Activated T-helper 1 cell treated with anti-CD3 and anti-CD28 coated beads, Interleukin-12 subunit alpha, Interleukin-12 subunit beta, Interleukin-2, Interleukin-4 antibody, amounts not matched to agents 30 ng/mL and 10 ng/mL and 1 ng/mL, durations not matched to agents 14 hours and 24 hours and 36 hours (primary cell): ENCODE measurements around the gene MYT1. TPM values are rescaled to one million over a fixed set of nuclear protein-coding genes. Genes with fewer than 3 reads are reported as not detected.
"Not testable (repeated sequence)": the region's sequence is repeated elsewhere in the genome, so short reads cannot be mapped to it uniquely, and the experiment has no call there.

Experiments
- DNase-seq: peaks from one replicate; pipeline ENCODE4 v3.0.0; 2021; ENCODE audit warnings: low spot score
- H3K27ac Mint-ChIP-seq: one replicate; pipeline ENCODE4 v1.8.0; 2021; ENCODE audit warnings: mild to moderate bottlenecking, mixed read lengths
- H3K27me3 Mint-ChIP-seq: one replicate; pipeline ENCODE4 v1.8.0; 2022; ENCODE audit warnings: mild to moderate bottlenecking, moderate library complexity, mixed read lengths; ENCODE audit not compliant: insufficient read depth
- H3K36me3 Mint-ChIP-seq: one replicate; pipeline ENCODE4 v1.8.0; 2021; ENCODE audit warnings: low read depth, mixed read lengths
- H3K4me1 Mint-ChIP-seq: one replicate; pipeline ENCODE4 v1.8.0; 2021; ENCODE audit warnings: low read depth, mixed read lengths
- H3K4me3 Mint-ChIP-seq: one replicate; pipeline ENCODE4 v1.8.0; 2021; ENCODE audit warnings: mild to moderate bottlenecking, moderate library complexity, mixed read lengths
- H3K9me3 Mint-ChIP-seq: one replicate; pipeline ENCODE4 v1.8.0; 2021; ENCODE audit warnings: mixed read lengths
- intact Hi-C: fragments of 100-400 bp; cut with micrococcal nuclease; formaldehyde crosslinking; loops from one replicate; pipeline ENCODE4 v1.15.1; 2024
- total RNA-seq: library from RNA; stranded (reverse); gene quantifications from 2 replicates; pipeline ENCODE4 v1.2.3, GENCODE V29; 2022

The MYT1 gene
- total RNA-seq, 1 donor from 2014 or later, result not detected

GRCh38 chr20:64130876-64131275 lies 33.4 kb upstream of the MYT1 start:
- H3K4me3 Mint-ChIP-seq, result no peak overlapping the region
- no peaks in the 10 kb centered on the region for H3K36me3 Mint-ChIP-seq
- H3K4me1 Mint-ChIP-seq, result no peaks in the 10 kb centered on the region
- intact Hi-C loops, result no loop called here
- H3K9me3 Mint-ChIP-seq, result no peaks in the 10 kb centered on the region
- no peak for DNase-seq
- no peaks in the 10 kb centered on the region for H3K27me3 Mint-ChIP-seq
- no peak overlapping the region for H3K27ac Mint-ChIP-seq

- Mint-ChIP-seq H3K4me3 (no peak overlapping the region), H3K27me3 (no peaks in the 10 kb centered on the region), H3K27ac (no peak overlapping the region), H3K36me3 (no peaks in the 10 kb centered on the region), H3K4me1 (no peaks in the 10 kb centered on the region), H3K9me3 (no peaks in the 10 kb centered on the region)
- intact Hi-C loops, result no loop called here
- no peak for DNase-seq
These were observed 32.8 kb upstream of the MYT1 start for GRCh38 chr20:64131406-64131805.

- H3K4me3 Mint-ChIP-seq, result no peak overlapping the region
These were observed 30.3 kb upstream of the MYT1 start for GRCh38 chr20:64133951-64134407.

GRCh38 chr20:64134744-64135143 lies 29.5 kb upstream of the MYT1 start:
- DNase-seq, H3K27ac Mint-ChIP-seq, H3K9me3 Mint-ChIP-seq, H3K36me3 Mint-ChIP-seq, intact Hi-C loops, H3K4me1 Mint-ChIP-seq, H3K4me3 Mint-ChIP-seq, H3K27me3 Mint-ChIP-seq: not testable (repeated sequence)

More at GRCh38 chr20:64133951-64134407, 30.3 kb upstream of the MYT1 start:
- intact Hi-C loops, result no loop called here
- no peak for DNase-seq
- H3K27me3 Mint-ChIP-seq, result no peaks in the 10 kb centered on the region
- no peaks in the 10 kb centered on the region for H3K9me3 Mint-ChIP-seq
- no peak overlapping the region for H3K27ac Mint-ChIP-seq
- no peaks in the 10 kb centered on the region for H3K4me1 Mint-ChIP-seq
- H3K36me3 Mint-ChIP-seq, result no peaks in the 10 kb centered on the region

GRCh38 chr20:64136004-64136710 lies 28.1 kb upstream of the MYT1 start:
- no peaks in the 10 kb centered on the region for H3K4me1 Mint-ChIP-seq
- H3K27me3 Mint-ChIP-seq, result no peaks in the 10 kb centered on the region
- no peak for DNase-seq
- intact Hi-C loops, result no loop called here
- no peak overlapping the region for H3K4me3 Mint-ChIP-seq
- no peaks in the 10 kb centered on the region for H3K36me3 Mint-ChIP-seq
- H3K9me3 Mint-ChIP-seq, result no peaks in the 10 kb centered on the region
- no peak overlapping the region for H3K27ac Mint-ChIP-seq

- H3K4me3 Mint-ChIP-seq, result no peak overlapping the region
- no peak overlapping the region for H3K27ac Mint-ChIP-seq
- H3K27me3 Mint-ChIP-seq, result no peaks in the 10 kb centered on the region
- no peaks in the 10 kb centered on the region for H3K4me1 Mint-ChIP-seq
- intact Hi-C loops, result no loop called here
- H3K36me3 Mint-ChIP-seq, result no peaks in the 10 kb centered on the region
- H3K9me3 Mint-ChIP-seq, result no peaks in the 10 kb centered on the region
- no peak for DNase-seq
These were observed 26.6 kb upstream of the MYT1 start for GRCh38 chr20:64137598-64138031.

- Mint-ChIP-seq H3K27me3 (no peaks in the 10 kb centered on the region), H3K4me1 (no peaks in the 10 kb centered on the region), H3K4me3 (no peak overlapping the region), H3K36me3 (no peaks in the 10 kb centered on the region), H3K27ac (no peak overlapping the region), H3K9me3 (no peaks in the 10 kb centered on the region)
- intact Hi-C loops, result no loop called here
- no peak for DNase-seq
These were observed 25.9 kb upstream of the MYT1 start for GRCh38 chr20:64138276-64138815.

GRCh38 chr20:64139199-64140060 lies 24.8 kb upstream of the MYT1 start:
- Mint-ChIP-seq H3K9me3 (peaks cover 8% of the 10 kb centered on the region), H3K36me3 (no peaks in the 10 kb centered on the region), H3K4me1 (no peaks in the 10 kb centered on the region), H3K27ac (no peak overlapping the region), H3K27me3 (no peaks in the 10 kb centered on the region), H3K4me3 (no peak overlapping the region)
- intact Hi-C loops, result no loop called here
- DNase-seq, result no peak

- Mint-ChIP-seq H3K9me3 (peaks cover 16% of the 10 kb centered on the region), H3K4me3 (no peak overlapping the region), H3K27ac (no peak overlapping the region), H3K4me1 (no peaks in the 10 kb centered on the region), H3K36me3 (no peaks in the 10 kb centered on the region), H3K27me3 (no peaks in the 10 kb centered on the region)
- intact Hi-C loops, result no loop called here
- DNase-seq, result no peak
These were observed 24.0 kb upstream of the MYT1 start for GRCh38 chr20:64140061-64140931.

- Mint-ChIP-seq H3K27me3 (no peaks in the 10 kb centered on the region), H3K9me3 (peaks cover 17% of the 10 kb centered on the region), H3K4me1 (no peaks in the 10 kb centered on the region), H3K36me3 (no peaks in the 10 kb centered on the region), H3K4me3 (no peak overlapping the region), H3K27ac (no peak overlapping the region)
- intact Hi-C loops, result no loop called here
- DNase-seq, result no peak
These were observed 23.3 kb upstream of the MYT1 start for GRCh38 chr20:64140956-64141355.

GRCh38 chr20:64142590-64142989 lies 21.7 kb upstream of the MYT1 start:
- no peak for DNase-seq
- no peak overlapping the region for H3K4me3 Mint-ChIP-seq
- H3K9me3 Mint-ChIP-seq, result peaks cover 17% of the 10 kb centered on the region
- H3K4me1 Mint-ChIP-seq, result no peaks in the 10 kb centered on the region
- H3K27me3 Mint-ChIP-seq, result no peaks in the 10 kb centered on the region
- H3K36me3 Mint-ChIP-seq, result no peaks in the 10 kb centered on the region
- H3K27ac Mint-ChIP-seq, result no peak overlapping the region
- intact Hi-C loops, result no loop called here

GRCh38 chr20:64143018-64143801 lies 21.0 kb upstream of the MYT1 start:
- H3K4me3 Mint-ChIP-seq, result no peak overlapping the region
- peaks cover 17% of the 10 kb centered on the region for H3K9me3 Mint-ChIP-seq
- no peak overlapping the region for H3K27ac Mint-ChIP-seq
- intact Hi-C loops, result no loop called here
- no peaks in the 10 kb centered on the region for H3K36me3 Mint-ChIP-seq
- H3K27me3 Mint-ChIP-seq, result no peaks in the 10 kb centered on the region
- DNase-seq, result no peak
- no peaks in the 10 kb centered on the region for H3K4me1 Mint-ChIP-seq
